ENCODE measurements around the gene ABCB4. TPM values are rescaled to one million over a fixed set of nuclear protein-coding genes. Genes with fewer than 3 reads are reported as not detected.

Gene ABCB4
- polyA plus RNA-seq, 1 donor (not counting 4 experiments of a cell fraction or from before 2014, with no cell fraction given): not detected

GRCh38 chr7:87495366-87495765, 19.9 kb upstream of the ABCB4 start:
- no peaks in the 10 kb centered on the region for H4K20me1 ChIP-seq (ENCODE audit: control insufficient read depth, extremely low read depth, insufficient read depth, low read length)
- H3K9ac ChIP-seq (ENCODE audit: control insufficient read depth, extremely low read depth, insufficient read depth, low read length): no peak overlapping the region
- H3K27me3 ChIP-seq (ENCODE audit: control insufficient read depth, extremely low read depth, insufficient read depth, low read length): no peaks in the 10 kb centered on the region
- H3K9me3 ChIP-seq (ENCODE audit: control insufficient read depth, low read depth, low read length): no peaks in the 10 kb centered on the region
- FAIRE-seq: no peak
- H3K4me2 ChIP-seq (ENCODE audit: control insufficient read depth, extremely low read depth, insufficient read depth, low read depth, low read length): no peak overlapping the region
- no peak for DNase-seq (ENCODE audit: low read depth, low spot score)
- H3K27ac ChIP-seq (ENCODE audit: control insufficient read depth, insufficient read depth, low read length): no peak overlapping the region
- TF ChIP-seq EZH2 (IDR thresholded peaks at IDR 0.05; ENCODE audit: low read length) (no peak), CTCF (optimal IDR thresholded peaks at IDR 0.05 in 1 of 3, IDR thresholded peaks at IDR 0.05 in 1 of 3, conservative IDR thresholded peaks at IDR 0.05 in 1 of 3; ENCODE audit: extremely low read depth in 1 of 3, insufficient read depth in 2 of 3, low read length in 3 of 3) (no peak)
- H3K4me3 ChIP-seq (ENCODE audit: control insufficient read depth in 2 of 3, extremely low read depth in 1 of 3, insufficient read depth in 2 of 3, low read depth in 1 of 3, low read length in 3 of 3): no peak overlapping the region
- H3K4me1 ChIP-seq (ENCODE audit: control insufficient read depth, extremely low read depth, insufficient read depth, low read length): no peaks in the 10 kb centered on the region
- dilution Hi-C loops (cut with MboI; ENCODE audit: extremely low pct_ligation_motif_present, low sequenced_read_pairs): no loop called here
- H3K9me1 ChIP-seq (ENCODE audit: control insufficient read depth, extremely low read depth, insufficient read depth, low read length): no peaks in the 10 kb centered on the region
- H2AFZ ChIP-seq (ENCODE audit: control insufficient read depth, low read length): no peak overlapping the region
- no peaks in the 10 kb centered on the region for H3K79me2 ChIP-seq (ENCODE audit: control insufficient read depth, insufficient read depth, low read length)
- no peaks in the 10 kb centered on the region for H3K36me3 ChIP-seq (ENCODE audit: control insufficient read depth in 2 of 2, extremely low read depth in 1 of 2, insufficient read depth in 2 of 2, low read length in 2 of 2)

GRCh38 chr7:87494454-87494853, 19.0 kb upstream of the ABCB4 start:
- no peaks in the 10 kb centered on the region for H3K36me3 ChIP-seq (ENCODE audit: control insufficient read depth in 2 of 2, extremely low read depth in 1 of 2, insufficient read depth in 2 of 2, low read length in 2 of 2)
- H3K27ac ChIP-seq (ENCODE audit: control insufficient read depth, insufficient read depth, low read length): no peak overlapping the region
- no peak overlapping the region for H2AFZ ChIP-seq (ENCODE audit: control insufficient read depth, low read length)
- no peaks in the 10 kb centered on the region for H3K9me3 ChIP-seq (ENCODE audit: control insufficient read depth, low read depth, low read length)
- H3K4me3 ChIP-seq (ENCODE audit: control insufficient read depth in 2 of 3, extremely low read depth in 1 of 3, insufficient read depth in 2 of 3, low read depth in 1 of 3, low read length in 3 of 3): no peak overlapping the region
- FAIRE-seq (no peak), DNase-seq (ENCODE audit: low read depth, low spot score) (no peak)
- H4K20me1 ChIP-seq (ENCODE audit: control insufficient read depth, extremely low read depth, insufficient read depth, low read length): no peaks in the 10 kb centered on the region
- TF ChIP-seq CTCF (optimal IDR thresholded peaks at IDR 0.05 in 1 of 3, IDR thresholded peaks at IDR 0.05 in 1 of 3, conservative IDR thresholded peaks at IDR 0.05 in 1 of 3; ENCODE audit: extremely low read depth in 1 of 3, insufficient read depth in 2 of 3, low read length in 3 of 3) (no peak), EZH2 (IDR thresholded peaks at IDR 0.05; ENCODE audit: low read length) (no peak)
- no peak overlapping the region for H3K4me2 ChIP-seq (ENCODE audit: control insufficient read depth, extremely low read depth, insufficient read depth, low read depth, low read length)
- no peaks in the 10 kb centered on the region for H3K4me1 ChIP-seq (ENCODE audit: control insufficient read depth, extremely low read depth, insufficient read depth, low read length)
- H3K27me3 ChIP-seq (ENCODE audit: control insufficient read depth, extremely low read depth, insufficient read depth, low read length): no peaks in the 10 kb centered on the region
- H3K9ac ChIP-seq (ENCODE audit: control insufficient read depth, extremely low read depth, insufficient read depth, low read length): no peak overlapping the region
- dilution Hi-C loops (cut with MboI; ENCODE audit: extremely low pct_ligation_motif_present, low sequenced_read_pairs): no loop called here
- H3K79me2 ChIP-seq (ENCODE audit: control insufficient read depth, insufficient read depth, low read length): no peaks in the 10 kb centered on the region
- H3K9me1 ChIP-seq (ENCODE audit: control insufficient read depth, extremely low read depth, insufficient read depth, low read length): no peaks in the 10 kb centered on the region

All from keratinocyte (primary cell).